Endothelial cell of umbilical vein (primary cell): Measurements from ENCODE around the gene TUB. TPM values are rescaled to one million over a fixed set of nuclear protein-coding genes. Genes with fewer than 3 reads are reported as not detected.

Experiments
- BruUV-seq: library from RNA; stranded (reverse); fragments of 400-500 nt; replicated peaks from 2 replicates; lab custom pipeline; 2021; lab: Mats Ljungman, UMichigan
- CTCF ChIA-PET: fragments of 300-600, 350-600 bp; sonication (Branson Sonifier 250); formaldehyde crosslinking; loops from one replicate; lab custom pipeline; 2021; ENCODE audit warnings: antibody characterized with exemption, inconsistent platforms; lab: Charles Lee
- POLR2A ChIA-PET: fragments of 300-600, 350-600 bp; sonication (Branson Sonifier 250); formaldehyde crosslinking; loops from one replicate; lab custom pipeline; 2021; ENCODE audit warnings: antibody characterized with exemption, inconsistent platforms; lab: Charles Lee
- DNase-seq: peaks from one replicate; pipeline ENCODE4 v3.0.0-alpha.2; 2011; ENCODE audit warnings: low read depth, low spot score
- FAIRE-seq: peaks from 2 replicates; lab custom pipeline; 2011; peaks lifted over from hg19 to GRCh38; lab: Jason Lieb, UNC
- H2AFZ ChIP-seq: 2 replicates; pipeline ENCODE4 v1.6.0; 2012; ENCODE audit warnings: low read depth, low read length, control low read depth, inconsistent platforms
- H3K27ac ChIP-seq: 2 replicates; pipeline ENCODE4 v1.5.1; 2011; ENCODE audit warnings: low read depth, mild to moderate bottlenecking, control low read depth, low read length, moderate library complexity; ENCODE audit not compliant: insufficient read depth
- H3K27me3 ChIP-seq, 2 experiments: 2 replicates each; pipeline versions ENCODE4 v1.6.0 to v1.6.1; 2011; ENCODE audit warnings: low read length in 2 of 2, mixed read lengths in 1 of 2; ENCODE audit not compliant: control insufficient read depth in 2 of 2, insufficient read depth in 2 of 2
- H3K36me3 ChIP-seq, 2 experiments: 2 replicates in 1 of 2; 3 replicates in 1 of 2; pipeline ENCODE4 v1.5.1; 2011; ENCODE audit warnings: low read length in 2 of 2, mild to moderate bottlenecking in 1 of 2, moderate library complexity in 1 of 2; ENCODE audit not compliant: control insufficient read depth in 2 of 2, insufficient read depth in 2 of 2; ENCODE audit errors: extremely low read depth in 1 of 2
- H3K4me1 ChIP-seq: 3 replicates; pipeline ENCODE4 v1.5.1; 2011; ENCODE audit warnings: mild to moderate bottlenecking, low read length; ENCODE audit not compliant: control insufficient read depth, insufficient read depth; ENCODE audit errors: extremely low read depth
- H3K4me2 ChIP-seq: 2 replicates; pipeline ENCODE4 v1.6.1; 2011; ENCODE audit warnings: low read length, control low read depth, mixed read lengths; ENCODE audit not compliant: insufficient read depth
- H3K4me3 ChIP-seq, 3 experiments: fragments of 200-600 bp in 1 of 3; sonication (generic), shearing (Covaris generic) in 1 of 3; replicated peaks in 1 of 3; 2 replicates each; pipeline ENCODE4 v1.5.1; 2011 to 2016; ENCODE audit warnings: control low read depth in 3 of 3, low read length in 3 of 3, mild to moderate bottlenecking in 2 of 3, inconsistent platforms in 1 of 3, low read depth in 1 of 3, moderate library complexity in 1 of 3; ENCODE audit not compliant: insufficient read depth in 1 of 3
- H3K79me2 ChIP-seq: 2 replicates; pipeline ENCODE4 v1.6.0; 2012; ENCODE audit warnings: low read length, inconsistent platforms; ENCODE audit not compliant: control insufficient read depth, insufficient read depth
- H3K9ac ChIP-seq: replicated peaks from 2 replicates; pipeline ENCODE3; 2011; ENCODE audit warnings: low read length, control low read depth; ENCODE audit not compliant: insufficient read depth; ENCODE audit errors: extremely low read depth
- H3K9me1 ChIP-seq: replicated peaks from 3 replicates; pipeline ENCODE4 v1.6.0; 2011; ENCODE audit warnings: mild to moderate bottlenecking, low read length; ENCODE audit not compliant: control insufficient read depth, insufficient read depth; ENCODE audit errors: extremely low read depth
- H3K9me3 ChIP-seq: replicated peaks from 2 replicates; pipeline ENCODE4 v1.5.1; 2012; ENCODE audit warnings: low read length, inconsistent platforms; ENCODE audit not compliant: control insufficient read depth, insufficient read depth
- H4K20me1 ChIP-seq: replicated peaks from 2 replicates; pipeline ENCODE3; 2011; ENCODE audit warnings: mild to moderate bottlenecking, low read length; ENCODE audit not compliant: control insufficient read depth, insufficient read depth; ENCODE audit errors: extremely low read depth
- EZH2 ChIP-seq: IDR thresholded peaks from 2 replicates; pipeline ENCODE4 v1.6.1; 2012; ENCODE audit warnings: borderline replicate concordance, low read depth, mild to moderate bottlenecking, moderate library complexity, low read length, inconsistent platforms; ENCODE audit not compliant: severe bottlenecking
- FOS ChIP-seq: IDR thresholded peaks from 2 replicates; pipeline ENCODE4 v1.6.1; 2011; ENCODE audit warnings: mild to moderate bottlenecking, low read length, moderate library complexity, borderline replicate concordance; ENCODE audit not compliant: insufficient read depth
- GATA2 ChIP-seq: IDR thresholded peaks from 2 replicates; pipeline ENCODE4 v1.7.0; 2011; ENCODE audit warnings: low read depth, mild to moderate bottlenecking, moderate library complexity, mixed read lengths, low read length; ENCODE audit not compliant: insufficient read length, insufficient read depth
- JUN ChIP-seq: IDR thresholded peaks from 2 replicates; pipeline ENCODE4 v1.6.1; 2011; ENCODE audit warnings: borderline replicate concordance, low read depth; ENCODE audit not compliant: insufficient read length, insufficient read depth
- MYC ChIP-seq: IDR thresholded peaks from one replicate; pipeline ENCODE4 v1.6.1; 2011; ENCODE audit warnings: mild to moderate bottlenecking, low read depth, low read length
- POLR2A ChIP-seq: IDR thresholded peaks from 2 replicates; pipeline ENCODE4 v1.6.1; 2012; ENCODE audit warnings: low read depth, mild to moderate bottlenecking, control low read depth, low read length
- POLR2AphosphoS5 ChIP-seq: IDR thresholded peaks from 2 replicates; pipeline ENCODE4 v1.6.1; 2012; ENCODE audit warnings: low read depth, mild to moderate bottlenecking, control low read depth, low read length, moderate library complexity; ENCODE audit not compliant: insufficient read depth
- dilution Hi-C: fragments of 300-500 bp; cut with MboI; formaldehyde crosslinking; loops from one replicate; pipeline ENCODE4 v1.15.0; 2019; ENCODE audit warnings: low sequenced_read_pairs; ENCODE audit not compliant: extremely low pct_ligation_motif_present
- intact Hi-C: fragments of 100-400 bp; cut with micrococcal nuclease; formaldehyde crosslinking; loops from one replicate; pipeline ENCODE4 v1.10.0; 2022
- polyA plus RNA-seq, 4 experiments: library from polyadenylated mRNA; depleted of rRNA in 3 of 4; stranded (reverse) in 3 of 4; unstranded in 1 of 4; fragments of >200 nt; gene quantifications; 2 replicates each; pipeline versions ENCODE4 v1.2.1 to v1.2.3, GENCODE V29; 2011 to 2012; ENCODE audit warnings: missing spikeins in 1 of 4
- total RNA-seq: library from RNA; stranded (reverse); gene quantifications from 2 replicates; pipeline ENCODE4 v1.2.3, GENCODE V29; 2021
- TF ChIP-seq, protein P1 (sequence below), 2 donors: IDR thresholded peaks; 1 replicate in 1 of 2; 2 replicates in 1 of 2; pipeline ENCODE4 v1.5.1; 2011; ENCODE audit warnings: low read length in 2 of 2, mild to moderate bottlenecking in 2 of 2, moderate library complexity in 2 of 2, control low read depth in 1 of 2, inconsistent platforms in 1 of 2, low read depth in 1 of 2; ENCODE audit not compliant: insufficient read depth in 1 of 2; ENCODE audit errors: extremely low read depth in 1 of 2
- TF ChIP-seq, protein P2 (sequence below): IDR thresholded peaks from 2 replicates; pipeline ENCODE4 v1.6.1; 2011; ENCODE audit not compliant: insufficient read depth, insufficient read length

The TUB gene
- total and polyA plus RNA-seq, 2 donors (not counting 3 experiments of a cell fraction or from before 2014, with no cell fraction given), result 2.3 to 3.9 TPM

DNA sequence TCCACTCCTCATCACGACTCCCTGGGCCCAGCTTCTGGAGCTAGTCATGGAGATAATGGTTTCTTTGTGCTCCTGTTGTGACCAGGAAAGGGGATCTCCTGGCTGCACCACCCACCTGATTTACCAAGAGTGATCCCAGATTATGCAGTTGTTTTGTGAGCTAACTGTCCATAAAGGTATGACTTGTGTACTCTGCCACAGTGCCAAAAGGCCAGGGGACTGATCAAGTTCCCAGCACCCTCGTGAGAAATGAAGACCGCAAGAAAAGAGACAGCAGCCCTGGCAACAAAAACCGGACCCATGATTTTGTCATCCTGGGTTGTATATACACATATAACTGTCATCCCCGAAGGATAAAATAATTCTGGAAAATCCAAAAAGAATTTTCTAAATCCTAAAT is 26.6 kb downstream of the TUB start:
- H3K36me3 ChIP-seq, result no peaks in the 10 kb centered on the region
- CTCF ChIA-PET, result interaction anchor here (1.3 to 2.9 kb wide), 2 partner anchors 8 to 101 kb away, joined by 4 to 16 read pairs; no protein-coding TSS in a partner anchor
- H3K9me1 ChIP-seq, result no peaks in the 10 kb centered on the region
- H3K9me3 ChIP-seq, result no peaks in the 10 kb centered on the region
- no peak for TF ChIP-seq FOS
- TF ChIP-seq EZH2, result no peak
- TF ChIP-seq, protein P1, sequence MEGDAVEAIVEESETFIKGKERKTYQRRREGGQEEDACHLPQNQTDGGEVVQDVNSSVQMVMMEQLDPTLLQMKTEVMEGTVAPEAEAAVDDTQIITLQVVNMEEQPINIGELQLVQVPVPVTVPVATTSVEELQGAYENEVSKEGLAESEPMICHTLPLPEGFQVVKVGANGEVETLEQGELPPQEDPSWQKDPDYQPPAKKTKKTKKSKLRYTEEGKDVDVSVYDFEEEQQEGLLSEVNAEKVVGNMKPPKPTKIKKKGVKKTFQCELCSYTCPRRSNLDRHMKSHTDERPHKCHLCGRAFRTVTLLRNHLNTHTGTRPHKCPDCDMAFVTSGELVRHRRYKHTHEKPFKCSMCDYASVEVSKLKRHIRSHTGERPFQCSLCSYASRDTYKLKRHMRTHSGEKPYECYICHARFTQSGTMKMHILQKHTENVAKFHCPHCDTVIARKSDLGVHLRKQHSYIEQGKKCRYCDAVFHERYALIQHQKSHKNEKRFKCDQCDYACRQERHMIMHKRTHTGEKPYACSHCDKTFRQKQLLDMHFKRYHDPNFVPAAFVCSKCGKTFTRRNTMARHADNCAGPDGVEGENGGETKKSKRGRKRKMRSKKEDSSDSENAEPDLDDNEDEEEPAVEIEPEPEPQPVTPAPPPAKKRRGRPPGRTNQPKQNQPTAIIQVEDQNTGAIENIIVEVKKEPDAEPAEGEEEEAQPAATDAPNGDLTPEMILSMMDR (IDR thresholded peaks at IDR 0.05; ENCODE audit: extremely low read depth in 1 of 2, insufficient read depth in 1 of 2, low read depth in 1 of 2, low read length in 2 of 2), result no peak
- H3K27me3 ChIP-seq, result peaks cover 0 to 2% of the 10 kb centered on the region in 2 experiments
- no peak overlapping the region for H3K9ac ChIP-seq
- intact Hi-C loops, result no loop called here
- H3K4me3 ChIP-seq, result no peak overlapping the region
- dilution Hi-C loops, result no loop called here
- no TSS peak for BruUV-seq
- H3K79me2 ChIP-seq, result no peaks in the 10 kb centered on the region
- H2AFZ ChIP-seq, result no peak overlapping the region
- H3K4me2 ChIP-seq, result no peak overlapping the region
- POLR2A ChIA-PET, result no interaction called here
- DNase-seq (no peak), FAIRE-seq (no peak)
- H3K4me1 ChIP-seq, result no peaks in the 10 kb centered on the region
- no peak overlapping the region for H3K27ac ChIP-seq
- H4K20me1 ChIP-seq, result no peaks in the 10 kb centered on the region

- no peak overlapping the region for H3K4me3 ChIP-seq
- H3K9me1 ChIP-seq, result no peaks in the 10 kb centered on the region
- H3K27me3 ChIP-seq, result peaks cover 0 to 2% of the 10 kb centered on the region in 2 experiments
- H4K20me1 ChIP-seq, result no peaks in the 10 kb centered on the region
- H3K27ac ChIP-seq, result no peak overlapping the region
- H3K9ac ChIP-seq, result no peak overlapping the region
- H3K79me2 ChIP-seq, result no peaks in the 10 kb centered on the region
- no peaks in the 10 kb centered on the region for H3K9me3 ChIP-seq
- no TSS peak for BruUV-seq
- no peaks in the 10 kb centered on the region for H3K36me3 ChIP-seq
- no peaks in the 10 kb centered on the region for H3K4me1 ChIP-seq
- dilution Hi-C loops, result no loop called here
- intact Hi-C loops, result no loop called here
- no peak overlapping the region for H3K4me2 ChIP-seq
- POLR2A ChIA-PET, result no interaction called here
- DNase-seq (no peak), FAIRE-seq (no peak)
- TF ChIP-seq POLR2AphosphoS5, result no peak
- TF ChIP-seq, protein P1 (IDR thresholded peaks at IDR 0.05; ENCODE audit: extremely low read depth in 1 of 2, insufficient read depth in 1 of 2, low read depth in 1 of 2, low read length in 2 of 2), result no peak
- TF ChIP-seq, protein P2, sequence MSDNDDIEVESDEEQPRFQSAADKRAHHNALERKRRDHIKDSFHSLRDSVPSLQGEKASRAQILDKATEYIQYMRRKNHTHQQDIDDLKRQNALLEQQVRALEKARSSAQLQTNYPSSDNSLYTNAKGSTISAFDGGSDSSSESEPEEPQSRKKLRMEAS, result no peak
- no peak for TF ChIP-seq JUN
- TF ChIP-seq EZH2, result no peak
- TF ChIP-seq GATA2, result no peak
- no peak for TF ChIP-seq FOS
- TF ChIP-seq MYC, result no peak
- no peak for TF ChIP-seq POLR2A
- no peak overlapping the region for H2AFZ ChIP-seq
- CTCF ChIA-PET, result interaction anchor here (1.0 to 2.9 kb wide), 3 partner anchors 9 to 102 kb away, joined by 3 to 16 read pairs (median 4); no protein-coding TSS in a partner anchor
Measured at GRCh38 chr11:8108421-8108820, 27.4 kb downstream of the TUB start.
